DND-41 (cell line): ENCODE results near the gene TEX2.

Experiments used
- CTCF ChIP-seq: IDR thresholded peaks from 2 replicates; pipeline ENCODE4 v1.5.1; 2012; ENCODE audit warnings: borderline replicate concordance, low read length, moderate library complexity, mild to moderate bottlenecking; ENCODE audit not compliant: poor library complexity, severe bottlenecking; ENCODE audit errors: extremely low read depth
- EZH2 ChIP-seq: IDR thresholded peaks from 3 replicates; pipeline ENCODE4 v1.6.1; 2012; ENCODE audit warnings: borderline replicate concordance, low read depth, mild to moderate bottlenecking, moderate library complexity, low read length, inconsistent platforms; ENCODE audit not compliant: severe bottlenecking

- TF ChIP-seq CTCF: no peak
- no peak for TF ChIP-seq EZH2
Observed at GRCh38 chr17:64231567-64232141, 31.4 kb downstream of the TEX2 start.
